ENCODE data around the gene CPVL.

The CPVL gene

DNA sequence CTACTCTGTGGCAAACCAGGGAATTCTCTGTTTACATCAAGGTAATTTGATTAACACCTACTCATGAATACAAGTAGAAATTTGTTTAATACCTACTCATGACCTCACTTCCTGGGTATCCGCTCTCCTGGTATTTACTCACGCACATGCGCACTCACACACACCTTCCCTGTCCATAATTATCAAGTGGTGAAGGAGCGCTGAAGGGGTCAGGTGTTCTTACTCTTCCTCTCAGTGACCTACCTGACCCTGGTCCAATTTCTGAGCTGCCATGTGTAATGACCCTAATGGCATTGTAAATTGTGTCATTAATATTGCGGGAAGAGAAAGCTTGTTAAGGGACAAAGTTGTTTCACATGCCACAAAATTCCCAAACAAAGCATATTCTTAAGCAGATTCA, 146.9 kb downstream of the CPVL start:
- DNase-seq: no peak

GRCh38 chr7:28998105-28998504, 148.2 kb downstream of the CPVL start:
- DNase-seq: no peak

- no peak for DNase-seq
Measured at GRCh38 chr7:28996836-28997235, 149.5 kb downstream of the CPVL start.

DNA sequence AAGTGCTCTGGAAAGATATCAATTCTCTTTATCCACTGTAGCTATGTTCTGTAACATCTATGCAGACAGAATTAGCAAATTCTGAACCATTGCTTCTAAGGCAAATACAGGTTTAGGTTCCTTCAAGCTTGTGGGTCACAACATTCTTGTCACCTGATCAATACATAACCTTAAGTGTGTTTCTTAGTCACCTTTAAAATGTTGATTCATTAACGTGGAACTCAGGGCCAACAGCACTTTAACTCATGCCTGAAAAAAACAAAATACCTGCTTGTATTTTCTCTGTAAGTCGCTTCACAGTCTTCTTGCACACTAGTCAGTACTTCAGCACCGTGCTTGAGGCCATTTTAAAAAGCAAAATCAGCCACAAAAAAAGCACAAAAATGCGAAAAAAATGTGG, 153.0 kb downstream of the CPVL start:
- no peak for DNase-seq

DNA sequence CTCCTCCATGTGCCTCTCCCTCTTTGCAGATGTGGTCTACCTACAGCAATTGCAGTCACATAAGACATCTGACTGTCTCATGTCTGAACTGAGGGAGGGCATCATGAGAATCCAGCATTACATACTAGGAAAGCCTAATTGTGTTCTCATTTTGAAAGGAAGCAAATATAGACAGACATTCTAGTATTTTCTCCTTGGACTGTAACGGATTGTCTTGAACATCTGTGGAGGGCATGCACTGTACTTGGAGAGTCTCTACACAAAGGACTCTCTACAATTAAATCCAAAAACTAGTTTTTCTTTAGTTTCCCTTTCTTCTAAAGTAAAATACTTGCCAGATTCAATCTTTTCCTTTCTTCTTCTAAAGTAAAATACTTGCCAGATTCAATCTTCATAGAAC, 153.5 kb downstream of the CPVL start:
- DNase-seq: no peak

- no peak for DNase-seq
Measured at GRCh38 chr7:28990200-28990960, 156.0 kb downstream of the CPVL start.

DNA sequence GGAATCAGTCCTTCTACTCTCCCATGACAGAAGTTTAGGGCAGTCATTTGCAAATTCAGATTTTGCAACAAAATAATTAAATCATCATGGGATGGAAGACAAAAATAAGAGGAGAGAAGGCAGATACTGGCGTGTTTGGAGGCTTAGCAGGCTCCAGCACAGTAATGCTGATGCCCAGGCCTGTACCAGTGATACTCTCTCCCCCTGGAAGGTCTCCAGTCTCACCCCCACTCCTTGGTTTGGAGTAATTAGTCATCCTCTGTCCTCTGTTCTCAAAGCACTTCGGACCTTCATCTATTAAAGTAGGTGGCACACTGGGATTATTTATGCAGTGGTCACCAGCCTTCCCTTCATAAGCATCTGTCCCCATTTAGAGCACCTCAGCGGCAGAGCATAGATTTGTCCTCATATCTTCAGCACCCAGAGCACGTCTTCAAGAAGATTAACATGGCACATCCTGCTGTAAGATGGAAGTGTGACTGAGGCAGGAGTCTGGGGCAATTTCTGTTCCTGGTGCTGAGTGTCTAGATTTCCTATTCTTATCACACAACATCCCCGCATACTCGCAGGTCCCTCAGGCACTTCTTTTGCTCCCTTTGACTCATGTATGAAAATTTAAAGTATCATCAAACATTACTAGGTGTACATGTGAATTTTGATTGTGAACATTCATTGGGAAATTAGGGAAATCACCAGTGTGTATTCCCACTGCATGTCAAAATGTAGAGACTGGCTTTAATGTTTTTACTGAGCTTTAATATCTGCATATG, 156.9 kb downstream of the CPVL start:
- no peak for DNase-seq

GRCh38 chr7:28988810-28989209, 157.5 kb downstream of the CPVL start:
- DNase-seq: no peak

DNA sequence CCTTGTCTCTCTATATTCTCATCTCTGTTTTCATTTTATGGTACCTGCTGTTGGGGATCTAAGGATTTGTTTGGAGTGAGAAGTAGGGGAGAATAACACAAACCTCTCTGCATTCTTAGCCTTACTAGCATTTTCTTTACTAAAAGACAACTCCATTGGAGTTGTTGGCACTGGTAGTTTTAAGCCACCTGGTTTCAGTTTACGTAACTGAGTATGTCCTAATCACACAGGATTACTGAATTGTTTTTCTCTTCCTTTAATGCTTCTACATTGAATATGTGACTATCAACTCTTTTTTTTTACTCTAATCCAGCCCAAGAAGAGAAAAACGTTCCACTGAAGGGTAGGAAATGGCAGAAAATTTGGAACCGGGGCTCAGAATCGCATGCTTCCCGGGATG, 158.2 kb downstream of the CPVL start:
- DNase-seq: no peak

- DNase-seq: peak; percentile 57 to 77 (median 72)
Measured at GRCh38 chr7:28986765-28987110, 159.6 kb downstream of the CPVL start.

- DNase-seq: no peak
Measured at GRCh38 chr7:28986028-28986764, 160.1 kb downstream of the CPVL start.

DNA sequence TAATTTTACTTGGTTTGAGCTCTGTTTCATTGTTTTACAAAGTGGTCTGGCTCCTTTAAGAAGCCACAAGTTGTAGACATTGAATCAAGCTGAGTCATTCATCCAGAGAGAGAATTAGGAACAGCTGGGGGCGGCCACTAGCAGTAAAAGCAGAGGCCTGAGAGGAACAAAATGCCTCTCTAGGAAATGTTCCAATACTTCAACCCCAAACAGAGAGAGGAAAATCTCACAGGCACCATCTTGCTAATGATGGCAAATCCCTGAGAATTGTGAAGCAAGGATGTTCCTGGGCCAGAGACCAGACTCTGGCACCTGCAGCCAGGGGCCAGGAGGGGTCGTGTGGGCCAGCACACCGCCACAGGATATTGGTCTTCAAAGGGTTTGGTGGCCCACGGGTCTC, 161.7 kb downstream of the CPVL start:
- DNase-seq: peak; percentile 72 to 80 (median 75)

- no peak for DNase-seq
Measured at GRCh38 chr7:28984217-28984616, 162.1 kb downstream of the CPVL start.

GRCh38 chr7:28983396-28984190, 162.7 kb downstream of the CPVL start:
- DNase-seq: no peak

- DNase-seq: no peak
Measured at GRCh38 chr7:28981161-28981465, 165.2 kb downstream of the CPVL start.

GRCh38 chr7:28980451-28981160, 165.7 kb downstream of the CPVL start:
- DNase-seq: no peak

GRCh38 chr7:28979776-28980175, 166.6 kb downstream of the CPVL start:
- no peak for DNase-seq

- DNase-seq: no peak
Measured at GRCh38 chr7:28977881-28978280, 168.5 kb downstream of the CPVL start.

- DNase-seq: no peak
Measured at GRCh38 chr7:28976022-28976421, 170.3 kb downstream of the CPVL start.

DNA sequence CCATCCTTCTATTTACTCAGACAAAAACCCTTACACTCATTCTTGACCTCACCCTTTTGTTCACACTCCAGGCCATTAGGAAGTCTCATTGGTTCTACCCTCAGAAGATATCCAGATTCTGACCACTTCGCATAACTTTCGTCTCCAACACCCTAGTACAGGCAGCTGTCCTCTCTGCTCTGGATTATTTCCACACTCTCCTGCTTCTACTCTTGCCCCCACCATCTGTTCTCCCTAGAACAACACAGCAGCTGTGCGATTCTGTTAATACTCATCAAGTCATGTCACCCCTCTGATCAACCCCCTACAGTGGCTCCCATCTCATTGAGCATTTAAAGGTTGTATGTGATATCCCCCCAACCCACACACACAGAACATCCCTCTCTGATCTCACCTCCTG, 172.7 kb downstream of the CPVL start:
- DNase-seq: no peak

- DNase-seq: no peak
Measured at GRCh38 chr7:28964056-28964455, 182.3 kb downstream of the CPVL start.

GRCh38 chr7:28961972-28962371, 184.4 kb downstream of the CPVL start:
- DNase-seq: no peak
